DMS 273 (cell line): ENCODE results near the gene FADS6.

Experiments
- DNase-seq: peaks from one replicate; lab custom pipeline; 2025; ENCODE audit not compliant: unreplicated experiment; lab: John Stamatoyannopoulos, UW

Gene FADS6

GRCh38 chr17:74833501-74834377 lies 59.7 kb downstream of the FADS6 start:
- DNase-seq = no peak

GRCh38 chr17:74832421-74832820 lies 61.0 kb downstream of the FADS6 start:
- DNase-seq = no peak

GRCh38 chr17:74831444-74832146 lies 61.8 kb downstream of the FADS6 start:
- peak; percentile 48 for DNase-seq

DNA sequence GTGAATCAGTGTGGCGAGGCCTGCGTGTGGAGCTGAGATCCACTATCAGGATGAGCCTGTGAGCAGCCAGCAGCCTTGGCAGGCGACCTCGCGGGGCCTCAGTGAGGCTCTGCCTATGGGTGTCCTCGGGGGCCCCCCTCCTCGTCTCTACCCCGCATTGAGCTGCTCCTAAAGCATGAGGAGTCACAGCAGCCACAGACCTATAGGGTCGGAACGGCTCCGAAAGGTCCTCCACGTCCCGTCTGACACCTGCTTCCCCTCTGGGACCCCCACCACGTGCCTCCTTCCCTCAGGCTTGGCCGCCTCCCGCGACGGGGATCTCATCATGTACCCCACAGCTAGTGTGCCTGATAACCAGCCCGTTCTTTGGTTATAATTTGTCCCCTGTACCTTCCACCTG lies 62.6 kb downstream of the FADS6 start:
- no peak for DNase-seq

GRCh38 chr17:74827800-74828199 lies 65.6 kb downstream of the FADS6 start:
- DNase-seq = no peak
